Effector memory CD4-positive, alpha-beta T cell (primary cell): ENCODE data around the gene LCE6A.

Source experiments
- DNase-seq, 3 donors: peaks; one replicate each; pipeline ENCODE4 v3.0.0-alpha.2; 2020
- H3K27ac ChIP-seq: 2 replicates; pipeline ENCODE4 v1.7.0; 2013; ENCODE audit warnings: mild to moderate bottlenecking, low read length, moderate library complexity; ENCODE audit not compliant: insufficient read depth, poor library complexity, severe bottlenecking
- H3K27me3 ChIP-seq: replicated peaks from 2 replicates; pipeline ENCODE4 v1.7.0; 2013; ENCODE audit warnings: mild to moderate bottlenecking, low read length; ENCODE audit not compliant: insufficient read depth, control insufficient read depth, poor library complexity, severe bottlenecking
- H3K36me3 ChIP-seq: 2 replicates; pipeline ENCODE4 v1.7.0; 2013; ENCODE audit warnings: mild to moderate bottlenecking, low read length, moderate library complexity; ENCODE audit not compliant: control insufficient read depth, insufficient read depth
- H3K4me1 ChIP-seq: 2 replicates; pipeline ENCODE4 v1.7.0; 2013; ENCODE audit warnings: low read length, mild to moderate bottlenecking; ENCODE audit not compliant: control insufficient read depth, insufficient read depth, poor library complexity, severe bottlenecking
- H3K4me3 ChIP-seq: 2 replicates; pipeline ENCODE4 v1.7.0; 2013; ENCODE audit warnings: low read length, low read depth, mild to moderate bottlenecking; ENCODE audit not compliant: insufficient read depth, poor library complexity, severe bottlenecking
- H3K9me3 ChIP-seq: 2 replicates; pipeline ENCODE4 v1.7.0; 2013; ENCODE audit warnings: mild to moderate bottlenecking, low read length, moderate library complexity; ENCODE audit not compliant: control insufficient read depth

Gene LCE6A

GRCh38 chr1:152870831-152871730 is 28.4 kb downstream of the LCE6A start:
- Histone ChIP-seq H3K4me3 (no peak overlapping the region), H3K9me3 (no peaks in the 10 kb centered on the region), H3K4me1 (no peaks in the 10 kb centered on the region), H3K36me3 (no peaks in the 10 kb centered on the region), H3K27ac (no peak overlapping the region), H3K27me3 (no peaks in the 10 kb centered on the region)
- no peak for DNase-seq

- DNase-seq, result no peak
- no peak overlapping the region for H3K4me3 ChIP-seq
- no peak overlapping the region for H3K27ac ChIP-seq
- no peaks in the 10 kb centered on the region for H3K27me3 ChIP-seq
- no peaks in the 10 kb centered on the region for H3K4me1 ChIP-seq
- no peaks in the 10 kb centered on the region for H3K36me3 ChIP-seq
- H3K9me3 ChIP-seq, result no peaks in the 10 kb centered on the region
Measured at GRCh38 chr1:152871731-152872126, 29.1 kb downstream of the LCE6A start.

- DNase-seq, result no peak
- H3K4me3 ChIP-seq, result no peak overlapping the region
- no peaks in the 10 kb centered on the region for H3K4me1 ChIP-seq
- H3K27me3 ChIP-seq, result no peaks in the 10 kb centered on the region
- no peaks in the 10 kb centered on the region for H3K9me3 ChIP-seq
- no peak overlapping the region for H3K27ac ChIP-seq
- no peaks in the 10 kb centered on the region for H3K36me3 ChIP-seq
Measured at GRCh38 chr1:152873495-152873894, 30.8 kb downstream of the LCE6A start.

GRCh38 chr1:152876827-152877226 is 34.2 kb downstream of the LCE6A start:
- DNase-seq, result no peak
- H3K27ac ChIP-seq, result no peak overlapping the region
- H3K4me1 ChIP-seq, result no peaks in the 10 kb centered on the region
- no peaks in the 10 kb centered on the region for H3K36me3 ChIP-seq
- H3K4me3 ChIP-seq, result no peak overlapping the region
- H3K9me3 ChIP-seq, result no peaks in the 10 kb centered on the region
- H3K27me3 ChIP-seq, result no peaks in the 10 kb centered on the region

GRCh38 chr1:152878042-152878441 is 35.4 kb downstream of the LCE6A start, which contains the start of gene SMCP:
Gene SMCP, plus strand, starts transcription at chr1:152878322. Its CDS starts 6,101 bp downstream, at chr1:152884423.
- no peak for DNase-seq
- no peaks in the 10 kb centered on the region for H3K27me3 ChIP-seq
- no peak within 1 kb of the TSS for H3K27ac ChIP-seq
- no peak within 1 kb of the TSS for H3K4me3 ChIP-seq
- no peaks in the 10 kb centered on the region for H3K36me3 ChIP-seq
- no peaks in the 10 kb centered on the region for H3K9me3 ChIP-seq
- H3K4me1 ChIP-seq, result no peaks in the 10 kb centered on the region

- no peaks in the 10 kb centered on the region for H3K9me3 ChIP-seq
- H3K4me3 ChIP-seq, result no peak overlapping the region
- H3K4me1 ChIP-seq, result no peaks in the 10 kb centered on the region
- H3K27ac ChIP-seq, result no peak overlapping the region
- H3K36me3 ChIP-seq, result no peaks in the 10 kb centered on the region
- no peaks in the 10 kb centered on the region for H3K27me3 ChIP-seq
- DNase-seq, result no peak
Measured at GRCh38 chr1:152879559-152880198, 37.0 kb downstream of the LCE6A start.

GRCh38 chr1:152880316-152880715 is 37.7 kb downstream of the LCE6A start:
- Histone ChIP-seq H3K27me3 (no peaks in the 10 kb centered on the region), H3K27ac (no peak overlapping the region), H3K4me1 (no peaks in the 10 kb centered on the region), H3K36me3 (no peaks in the 10 kb centered on the region), H3K4me3 (no peak overlapping the region), H3K9me3 (no peaks in the 10 kb centered on the region)
- no peak for DNase-seq

- DNase-seq, result no peak
- no peak overlapping the region for H3K4me3 ChIP-seq
- no peaks in the 10 kb centered on the region for H3K4me1 ChIP-seq
- no peaks in the 10 kb centered on the region for H3K36me3 ChIP-seq
- H3K27ac ChIP-seq, result no peak overlapping the region
- H3K9me3 ChIP-seq, result no peaks in the 10 kb centered on the region
- H3K27me3 ChIP-seq, result no peaks in the 10 kb centered on the region
Measured at GRCh38 chr1:152880907-152881306, 38.3 kb downstream of the LCE6A start.

GRCh38 chr1:152884085-152884484 is 41.4 kb downstream of the LCE6A start:
- Histone ChIP-seq H3K36me3 (no peaks in the 10 kb centered on the region), H3K27me3 (no peaks in the 10 kb centered on the region), H3K4me3 (no peak overlapping the region), H3K27ac (no peak overlapping the region), H3K9me3 (no peaks in the 10 kb centered on the region), H3K4me1 (no peaks in the 10 kb centered on the region)
- no peak for DNase-seq

- no peak overlapping the region for H3K27ac ChIP-seq
- H3K36me3 ChIP-seq, result no peaks in the 10 kb centered on the region
- H3K4me1 ChIP-seq, result no peaks in the 10 kb centered on the region
- no peaks in the 10 kb centered on the region for H3K9me3 ChIP-seq
- H3K27me3 ChIP-seq, result no peaks in the 10 kb centered on the region
- no peak overlapping the region for H3K4me3 ChIP-seq
- no peak for DNase-seq
Measured at GRCh38 chr1:152884506-152884905, 41.9 kb downstream of the LCE6A start.
